MM.1S (cell line): ENCODE results near the gene SERPINF2.

Source experiments
- EZH2 ChIP-seq: fragments of 300-600 bp; sonication (generic); optimal IDR thresholded peaks from 2 replicates; pipeline ENCODE3; 2017; ENCODE audit warnings: low read depth, mild to moderate bottlenecking, antibody characterized with exemption, low read length, mixed read lengths
- TF ChIP-seq, protein P1 (sequence below): fragments of 300-600 bp; sonication (generic); IDR thresholded peaks from 2 replicates; pipeline ENCODE4 v1.5.1; 2016; ENCODE audit warnings: antibody characterized with exemption, low read length, mixed read lengths

DNA sequence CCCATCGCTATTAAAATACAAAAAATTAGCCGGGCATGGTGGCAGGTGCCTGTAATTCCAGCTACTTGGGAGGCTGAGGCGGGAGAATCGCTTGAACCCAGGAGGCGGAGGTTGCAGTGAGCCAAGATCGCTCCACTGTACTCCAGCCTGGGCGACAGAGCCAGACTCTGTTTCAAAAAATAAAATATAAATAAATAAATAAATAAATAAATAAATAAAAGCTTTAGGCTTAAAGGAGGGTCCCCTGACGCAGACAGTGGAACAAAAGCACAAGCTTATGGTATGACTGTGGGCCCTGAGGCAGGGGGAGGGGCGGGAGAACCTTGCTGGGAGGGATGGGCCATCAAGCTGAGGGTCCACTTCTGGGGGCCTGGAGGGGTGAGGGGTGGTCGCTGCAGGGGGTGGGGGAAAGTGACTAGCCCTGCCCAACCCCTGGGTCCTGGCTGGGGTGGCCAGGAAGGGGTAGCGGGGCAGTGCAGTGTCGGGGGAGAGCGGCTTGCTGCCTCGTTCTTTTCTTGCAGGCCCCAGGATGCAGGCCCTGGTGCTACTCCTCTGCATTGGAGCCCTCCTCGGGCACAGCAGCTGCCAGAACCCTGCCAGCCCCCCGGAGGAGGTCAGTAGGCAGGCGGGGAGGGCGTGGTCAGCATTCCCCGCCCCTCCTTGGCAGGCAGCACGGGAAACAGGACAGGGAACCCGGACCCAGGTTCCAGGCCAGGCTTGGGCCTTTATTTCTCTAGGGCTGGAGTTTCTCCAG, 23.9 kb downstream of the SERPINF2 start:
- TF ChIP-seq, protein P1, sequence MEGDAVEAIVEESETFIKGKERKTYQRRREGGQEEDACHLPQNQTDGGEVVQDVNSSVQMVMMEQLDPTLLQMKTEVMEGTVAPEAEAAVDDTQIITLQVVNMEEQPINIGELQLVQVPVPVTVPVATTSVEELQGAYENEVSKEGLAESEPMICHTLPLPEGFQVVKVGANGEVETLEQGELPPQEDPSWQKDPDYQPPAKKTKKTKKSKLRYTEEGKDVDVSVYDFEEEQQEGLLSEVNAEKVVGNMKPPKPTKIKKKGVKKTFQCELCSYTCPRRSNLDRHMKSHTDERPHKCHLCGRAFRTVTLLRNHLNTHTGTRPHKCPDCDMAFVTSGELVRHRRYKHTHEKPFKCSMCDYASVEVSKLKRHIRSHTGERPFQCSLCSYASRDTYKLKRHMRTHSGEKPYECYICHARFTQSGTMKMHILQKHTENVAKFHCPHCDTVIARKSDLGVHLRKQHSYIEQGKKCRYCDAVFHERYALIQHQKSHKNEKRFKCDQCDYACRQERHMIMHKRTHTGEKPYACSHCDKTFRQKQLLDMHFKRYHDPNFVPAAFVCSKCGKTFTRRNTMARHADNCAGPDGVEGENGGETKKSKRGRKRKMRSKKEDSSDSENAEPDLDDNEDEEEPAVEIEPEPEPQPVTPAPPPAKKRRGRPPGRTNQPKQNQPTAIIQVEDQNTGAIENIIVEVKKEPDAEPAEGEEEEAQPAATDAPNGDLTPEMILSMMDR = no peak
- TF ChIP-seq EZH2 = no peak
